GM12801 (cell line): ENCODE measurements around the gene CSTB.

Source experiments
- CTCF ChIP-seq: IDR thresholded peaks from one replicate; pipeline ENCODE4 v1.5.1; 2011; ENCODE audit warnings: control low read depth; ENCODE audit not compliant: insufficient read length; ENCODE audit errors: extremely low read depth

CSTB gene

GRCh38 chr21:43808832-43809251, 32.7 kb upstream of the CSTB start:
- no peak for TF ChIP-seq CTCF

- no peak for TF ChIP-seq CTCF
Measured at GRCh38 chr21:43808367-43808766, 32.3 kb upstream of the CSTB start.

GRCh38 chr21:43806017-43806710, 30.1 kb upstream of the CSTB start:
- no peak for TF ChIP-seq CTCF

- no peak for TF ChIP-seq CTCF
Measured at GRCh38 chr21:43805275-43805800, 29.2 kb upstream of the CSTB start.

GRCh38 chr21:43803558-43804300, 27.6 kb upstream of the CSTB start:
- TF ChIP-seq CTCF, result no peak

GRCh38 chr21:43802713-43803313, 26.7 kb upstream of the CSTB start:
- TF ChIP-seq CTCF, result no peak
